Kidney (tissue), 14 donors: ENCODE data around the gene CEP89. TPM values are rescaled to one million over a fixed set of nuclear protein-coding genes. Genes with fewer than 3 reads are reported as not detected.

Experiments used
- DNase-seq, 5 donors: peaks; one replicate each; pipeline ENCODE4 v3.0.0-alpha.2; 2013 to 2020
- FAIRE-seq: peaks from 2 replicates; lab custom pipeline; 2012; peaks lifted over from hg19 to GRCh38; lab: Jason Lieb, UNC
- H3K27ac ChIP-seq, 2 donors: one replicate each; pipeline ENCODE4 v1.7.0; 2013; ENCODE audit warnings: low read depth in 2 of 2, low read length in 2 of 2, inconsistent platforms in 1 of 2
- H3K27me3 ChIP-seq: one replicate; pipeline ENCODE4 v1.7.1; 2013; ENCODE audit warnings: low read length, inconsistent platforms; ENCODE audit not compliant: control insufficient read depth, insufficient read depth
- H3K36me3 ChIP-seq, 3 donors: one replicate each; pipeline versions ENCODE4 v1.7.0 to v1.7.1; 2013; ENCODE audit warnings: low read length in 3 of 3, control low read depth in 1 of 3, inconsistent platforms in 1 of 3; ENCODE audit not compliant: insufficient read depth in 3 of 3, control insufficient read depth in 2 of 3
- H3K4me1 ChIP-seq, 3 donors: one replicate each; pipeline versions ENCODE4 v1.7.0 to v1.7.1; 2013; ENCODE audit warnings: low read length in 3 of 3, inconsistent platforms in 1 of 3, low read depth in 1 of 3; ENCODE audit not compliant: control insufficient read depth in 2 of 3, insufficient read depth in 2 of 3
- H3K4me3 ChIP-seq, 3 donors: one replicate each; pipeline versions ENCODE4 v1.7.0 to v1.8.1; 2013; ENCODE audit warnings: low read length in 3 of 3, control low read depth in 1 of 3, inconsistent platforms in 1 of 3
- H3K9ac ChIP-seq, 3 donors: one replicate each; pipeline versions ENCODE4 v1.7.0 to v1.7.1; 2013; ENCODE audit warnings: low read length in 3 of 3, control low read depth in 1 of 3, inconsistent platforms in 1 of 3
- H3K9me3 ChIP-seq, 3 donors: one replicate each; pipeline versions ENCODE4 v1.7.0 to v1.7.1; 2013; ENCODE audit warnings: low read length in 3 of 3, control low read depth in 1 of 3, inconsistent platforms in 1 of 3; ENCODE audit not compliant: control insufficient read depth in 2 of 3, insufficient read depth in 1 of 3
- CTCF ChIP-seq: IDR thresholded peaks from 3 replicates; pipeline ENCODE4 v1.5.1; 2012; ENCODE audit warnings: mild to moderate bottlenecking, moderate library complexity, borderline replicate concordance; ENCODE audit not compliant: insufficient read depth; ENCODE audit errors: extremely low read depth
- intact Hi-C: fragments of 100-400 bp; cut with DNase I; formaldehyde crosslinking; loops from one replicate; pipeline ENCODE4 v1.11.1; 2022
- polyA plus RNA-seq: library from polyadenylated mRNA; stranded (reverse); fragments of 350-450 nt; fragmentation: Illumina TruSeq; extraction: RNeasy Lipid Tissue Mini Kit (QIAGEN cat#74804); gene quantifications from one replicate; pipeline ENCODE4 v1.2.3, GENCODE V29; 2014; ENCODE audit warnings: low read depth, low replicate concordance; ENCODE audit not compliant: insufficient read depth
- total RNA-seq: library from RNA; stranded (reverse); fragmentation: NEBNext Ultra II Directional; extraction: Animal tissue kit (Norgen Biotek cat#: 25700); gene quantifications from one replicate; pipeline ENCODE4 v1.2.1, GENCODE V29; 2021
- donor health status: control.
- donor health status: control.
- donor health status: control.
- donor health status: control.
- donor health status: control.
- donor health status: DM: yes; HTN: yes; CAD: no.
- donor health status: Normal renal cell carcinoma (clear cell type).

Gene CEP89
- total and polyA plus RNA-seq, 2 donors from 2014 or later, result 12.4 to 24.0 TPM

DNA sequence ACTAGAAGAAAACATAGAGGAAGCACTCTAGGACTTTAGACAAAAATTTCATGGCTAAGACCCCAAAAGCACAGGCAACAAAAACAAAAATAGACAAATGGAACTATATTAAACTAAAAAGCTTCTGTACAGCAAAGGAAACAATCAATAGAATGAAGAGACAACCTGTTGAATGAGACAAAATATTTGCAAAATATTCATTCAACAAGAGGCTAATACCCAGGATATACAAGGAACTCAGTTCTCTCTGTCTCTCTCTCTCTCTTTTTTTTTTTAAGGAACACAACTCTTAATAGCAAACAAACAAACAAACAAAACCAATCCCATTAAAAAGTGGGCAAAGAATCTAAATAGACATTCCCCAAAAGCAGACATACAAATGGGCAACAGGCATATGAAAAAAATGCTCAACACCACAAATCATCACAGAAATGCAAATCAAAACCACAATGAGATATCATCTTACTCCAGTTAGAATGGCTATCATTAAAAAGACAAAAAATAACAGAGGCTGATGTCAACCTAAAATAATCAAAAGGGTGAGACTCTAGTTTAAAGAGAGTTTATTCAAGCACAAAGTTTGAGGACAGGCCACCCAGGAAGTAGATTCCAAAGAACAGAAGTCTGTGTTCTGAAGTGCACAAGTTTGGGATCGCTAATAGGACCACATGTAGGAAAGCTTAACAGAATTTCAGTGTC lies 75.1 kb downstream of the CEP89 start:
- Histone ChIP-seq H3K27me3 (no peaks in the 10 kb centered on the region), H3K4me1 (no peaks in the 10 kb centered on the region), H3K4me3 (no peak overlapping the region), H3K9ac (no peak overlapping the region), H3K27ac (no peak overlapping the region), H3K9me3 (peaks cover 2 to 10% (median 5%) of the 10 kb centered on the region in 3 donors), H3K36me3 (peaks cover 0 to 5% (median 0%) of the 10 kb centered on the region in 3 donors)
- FAIRE-seq (no peak), DNase-seq (no peak)
- intact Hi-C loops, result no loop called here
- no peak for TF ChIP-seq CTCF

DNA sequence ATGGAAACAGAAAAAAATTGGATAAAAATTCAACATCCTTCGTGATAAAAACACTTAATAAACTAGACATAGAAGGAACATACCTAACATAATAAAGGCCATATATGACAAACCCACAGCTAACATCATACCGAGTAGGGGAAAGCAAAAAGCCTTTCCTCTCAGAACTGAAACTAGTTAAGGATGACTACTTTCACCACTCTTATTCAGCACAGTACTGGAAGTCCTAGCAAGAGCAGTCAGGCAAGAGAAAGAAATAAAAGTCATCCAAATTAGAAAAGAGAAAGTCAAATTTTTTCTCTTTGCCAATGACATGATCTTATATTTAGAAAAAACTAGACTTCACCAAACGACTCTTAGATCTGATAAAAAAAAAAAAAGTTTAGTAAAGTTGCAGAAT lies 76.4 kb downstream of the CEP89 start:
- TF ChIP-seq CTCF, result no peak
- no peaks in the 10 kb centered on the region for H3K27me3 ChIP-seq
- H3K9ac ChIP-seq, result no peak overlapping the region
- intact Hi-C loops, result no loop called here
- H3K9me3 ChIP-seq, result peaks cover 2 to 10% (median 5%) of the 10 kb centered on the region in 3 donors
- H3K4me3 ChIP-seq, result no peak overlapping the region
- no peaks in the 10 kb centered on the region for H3K4me1 ChIP-seq
- no peak overlapping the region for H3K27ac ChIP-seq
- peaks cover 0 to 5% (median 0%) of the 10 kb centered on the region in 3 donors for H3K36me3 ChIP-seq
- no peak for DNase-seq
- no peak for FAIRE-seq

DNA sequence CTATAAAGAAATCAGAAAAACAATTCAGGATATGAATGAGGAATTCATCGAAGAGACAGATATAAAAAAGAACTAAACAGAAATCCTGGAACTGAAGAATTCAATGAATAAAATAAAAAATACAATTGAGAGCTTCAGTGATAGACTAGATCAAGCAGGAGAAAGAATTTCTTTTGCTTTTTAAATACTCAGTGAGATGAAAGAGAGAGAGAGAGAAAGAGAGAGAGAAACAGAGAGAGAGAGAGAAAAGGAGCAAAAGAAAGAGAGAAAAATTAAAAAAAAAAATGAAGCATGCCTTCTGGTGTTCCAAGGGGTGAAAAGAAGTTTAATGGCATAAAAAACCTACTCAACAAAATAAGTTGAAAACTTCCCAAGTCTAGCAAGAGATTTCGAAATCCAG lies 80.1 kb downstream of the CEP89 start:
- DNase-seq (no peak), FAIRE-seq (no peak)
- no peak overlapping the region for H3K9ac ChIP-seq
- no peak for TF ChIP-seq CTCF
- no peak overlapping the region for H3K4me3 ChIP-seq
- no peak overlapping the region for H3K27ac ChIP-seq
- H3K9me3 ChIP-seq, result peaks cover 2 to 10% (median 5%) of the 10 kb centered on the region in 3 donors
- no peaks in the 10 kb centered on the region for H3K27me3 ChIP-seq
- intact Hi-C loops, result no loop called here
- peaks cover 0 to 5% (median 0%) of the 10 kb centered on the region in 3 donors for H3K36me3 ChIP-seq
- no peaks in the 10 kb centered on the region for H3K4me1 ChIP-seq
